H1 (cell line): ENCODE data around the gene TEKT5. TPM values are rescaled to one million over a fixed set of nuclear protein-coding genes. Genes with fewer than 3 reads are reported as not detected.

Source experiments
- CTCF ChIA-PET: fragments of 300-600 bp; sonication (Branson Sonifier 250); formaldehyde crosslinking; loops from one replicate; lab custom pipeline; 2021; ENCODE audit not compliant: partially characterized antibody; lab: Charles Lee
- POLR2A ChIA-PET: fragments of 300-600 bp; sonication (Branson Sonifier 250); formaldehyde crosslinking; loops from one replicate; lab custom pipeline; 2021; ENCODE audit warnings: inconsistent platforms; ENCODE audit not compliant: partially characterized antibody; lab: Charles Lee
- DNase-seq, 2 experiments: peaks; one replicate each; pipeline versions ENCODE4 v3.0.0 to v3.0.0-alpha.2; 2010 to 2022; ENCODE audit warnings: low spot score in 2 of 2, low read depth in 1 of 2, mixed read lengths in 1 of 2
- FAIRE-seq: peaks from 2 replicates; lab custom pipeline; 2011; peaks lifted over from hg19 to GRCh38; lab: Jason Lieb, UNC
- H2AFZ ChIP-seq: 2 replicates; pipeline ENCODE4 v1.8.1; 2012; ENCODE audit warnings: low read length, inconsistent platforms
- H2AK5ac ChIP-seq: 2 replicates; pipeline ENCODE4 v1.6.1; 2013; ENCODE audit warnings: low read depth, low read length
- H2BK120ac ChIP-seq: replicated peaks from 2 replicates; pipeline ENCODE3; 2013; ENCODE audit warnings: low read depth, low read length, inconsistent platforms
- H2BK12ac ChIP-seq: 2 replicates; pipeline ENCODE4 v1.6.1; 2013; ENCODE audit warnings: low read depth, low read length
- H2BK15ac ChIP-seq: 2 replicates; pipeline ENCODE4 v1.6.1; 2013; ENCODE audit warnings: low read length
- H2BK20ac ChIP-seq: 2 replicates; pipeline ENCODE4 v1.6.1; 2013; ENCODE audit warnings: low read length
- H2BK5ac ChIP-seq: 2 replicates; pipeline ENCODE4 v1.6.1; 2013; ENCODE audit warnings: low read depth, low read length
- H3K14ac ChIP-seq: 2 replicates; pipeline ENCODE4 v1.6.1; 2013; ENCODE audit warnings: inconsistent platforms; ENCODE audit not compliant: insufficient read length
- H3K18ac ChIP-seq: 2 replicates; pipeline ENCODE4 v1.6.1; 2013; ENCODE audit warnings: low read length; ENCODE audit errors: extremely low read depth
- H3K23ac ChIP-seq: 2 replicates; pipeline ENCODE4 v1.6.1; 2013; ENCODE audit warnings: inconsistent platforms; ENCODE audit not compliant: insufficient read length
- H3K23me2 ChIP-seq: 2 replicates; pipeline ENCODE4 v1.6.1; 2013; ENCODE audit warnings: low read depth, low read length
- H3K27ac ChIP-seq: 2 replicates; pipeline ENCODE4 v1.6.1; 2011; ENCODE audit warnings: low read depth, low read length, inconsistent platforms
- H3K27me3 ChIP-seq, 4 experiments: replicated peaks in 1 of 4; 1 replicate in 1 of 4; 2 replicates in 3 of 4; pipeline versions ENCODE4 v1.6.1 to v1.8.1; 2011 to 2013; ENCODE audit warnings: low read length in 3 of 4, mild to moderate bottlenecking in 3 of 4, inconsistent platforms in 2 of 4, mixed read lengths in 2 of 4, moderate library complexity in 1 of 4; ENCODE audit not compliant: control insufficient read depth in 3 of 4, insufficient read depth in 3 of 4; ENCODE audit errors: extremely low read depth in 1 of 4
- H3K36me3 ChIP-seq, 4 experiments: 2 replicates each; pipeline versions ENCODE4 v1.6.1 to v1.8.1; 2011 to 2013; ENCODE audit warnings: mild to moderate bottlenecking in 4 of 4, low read length in 3 of 4, moderate library complexity in 2 of 4, control low read depth in 1 of 4, inconsistent platforms in 1 of 4; ENCODE audit not compliant: insufficient read depth in 4 of 4, control insufficient read depth in 2 of 4
- H3K4ac ChIP-seq: replicated peaks from 2 replicates; pipeline ENCODE3; 2013; ENCODE audit warnings: low read length, low read depth, mixed read lengths, inconsistent platforms; ENCODE audit not compliant: insufficient read length
- H3K4me1 ChIP-seq, 4 experiments: replicated peaks in 1 of 4; 1 replicate in 1 of 4; 2 replicates in 3 of 4; pipeline versions ENCODE4 v1.6.1 to v1.8.1; 2011 to 2013; ENCODE audit warnings: low read length in 3 of 4, inconsistent platforms in 2 of 4, mixed read lengths in 1 of 4; ENCODE audit not compliant: insufficient read depth in 4 of 4, control insufficient read depth in 3 of 4
- H3K4me2 ChIP-seq, 2 experiments: 2 replicates each; pipeline versions ENCODE4 v1.6.1 to v1.8.1; 2011 to 2013; ENCODE audit warnings: low read depth in 2 of 2, low read length in 2 of 2, control low read depth in 1 of 2, inconsistent platforms in 1 of 2, mild to moderate bottlenecking in 1 of 2; ENCODE audit not compliant: insufficient read depth in 1 of 2
- H3K4me3 ChIP-seq, 4 experiments: fragments of 200-600, 300-600 bp in 1 of 4; sonication (generic), shearing (Covaris generic), sonication (Bioruptor Twin) in 1 of 4; 2 replicates each; pipeline versions ENCODE4 v1.5.1 to v1.8.1; 2011 to 2016; ENCODE audit warnings: low read length in 4 of 4, low read depth in 3 of 4, control low read depth in 2 of 4, inconsistent platforms in 2 of 4, mild to moderate bottlenecking in 2 of 4, mixed read lengths in 1 of 4, moderate library complexity in 1 of 4; ENCODE audit not compliant: insufficient read depth in 2 of 4; ENCODE audit errors: extremely low read depth in 1 of 4
- H3K56ac ChIP-seq: replicated peaks from 2 replicates; pipeline ENCODE3; 2013; ENCODE audit warnings: low read depth, mild to moderate bottlenecking, mixed read lengths, low read length, inconsistent platforms; ENCODE audit not compliant: insufficient read length
- H3K79me1 ChIP-seq: 2 replicates; pipeline ENCODE4 v1.6.1; 2013; ENCODE audit warnings: low read depth, low read length, control low read depth
- H3K79me2 ChIP-seq, 2 experiments: 2 replicates each; pipeline versions ENCODE4 v1.6.1 to v1.8.1; 2012 to 2013; ENCODE audit warnings: low read length in 2 of 2, mild to moderate bottlenecking in 2 of 2, inconsistent platforms in 1 of 2; ENCODE audit not compliant: insufficient read depth in 2 of 2, control insufficient read depth in 1 of 2
- H3K9ac ChIP-seq, 4 experiments: replicated peaks in 1 of 4; 1 replicate in 1 of 4; 2 replicates in 3 of 4; pipeline versions ENCODE4 v1.6.1 to v1.8.1; 2011 to 2013; ENCODE audit warnings: low read depth in 3 of 4, low read length in 3 of 4, control low read depth in 2 of 4, mild to moderate bottlenecking in 2 of 4, moderate library complexity in 2 of 4, inconsistent platforms in 1 of 4; ENCODE audit errors: extremely low read depth in 1 of 4
- H3K9me3 ChIP-seq, 2 experiments: 2 replicates each; pipeline versions ENCODE4 v1.6.1 to v1.8.1; 2012 to 2013; ENCODE audit warnings: mild to moderate bottlenecking in 2 of 2, moderate library complexity in 2 of 2, control low read depth in 1 of 2, inconsistent platforms in 1 of 2, low read depth in 1 of 2, low read length in 1 of 2, mixed read lengths in 1 of 2; ENCODE audit not compliant: insufficient read depth in 2 of 2
- H4K20me1 ChIP-seq, 2 experiments: replicated peaks in 1 of 2; 2 replicates each; pipeline versions ENCODE3 to v1.8.1; 2011 to 2013; ENCODE audit warnings: inconsistent platforms in 2 of 2, low read length in 2 of 2, mild to moderate bottlenecking in 1 of 2; ENCODE audit not compliant: insufficient read depth in 2 of 2, control insufficient read depth in 1 of 2
- H4K5ac ChIP-seq: 2 replicates; pipeline ENCODE4 v1.6.1; 2013; ENCODE audit warnings: low read length, low read depth, mixed read lengths, inconsistent platforms; ENCODE audit not compliant: insufficient read length
- H4K8ac ChIP-seq: 2 replicates; pipeline ENCODE4 v1.8.0; 2013; ENCODE audit warnings: mild to moderate bottlenecking, moderate library complexity, low read length, inconsistent platforms; ENCODE audit not compliant: insufficient read depth; ENCODE audit errors: extremely low read depth
- H4K91ac ChIP-seq: replicated peaks from 2 replicates; pipeline ENCODE3; 2013; ENCODE audit warnings: low read length, mixed read lengths, inconsistent platforms; ENCODE audit not compliant: insufficient read length
- BACH1 ChIP-seq: IDR thresholded peaks from 2 replicates; pipeline ENCODE4 v1.6.1; 2012; ENCODE audit warnings: low read length, improper control_type of control experiment
- CHD1 ChIP-seq: IDR thresholded peaks from 2 replicates; pipeline ENCODE4 v1.6.1; 2012; ENCODE audit warnings: low read depth, low read length, improper control_type of control experiment
- HDAC2 ChIP-seq, 2 experiments: fragments of 300-600 bp in 1 of 2; sonication (generic) in 1 of 2; IDR thresholded peaks; 2 replicates each; pipeline ENCODE4 v1.6.1; 2011 to 2012; ENCODE audit warnings: low read depth in 2 of 2, low read length in 2 of 2, mild to moderate bottlenecking in 2 of 2, moderate library complexity in 2 of 2, borderline replicate concordance in 1 of 2, inconsistent platforms in 1 of 2
- KDM5A ChIP-seq: fragments of 200-600 bp; IDR thresholded peaks from 2 replicates; pipeline ENCODE4 v1.7.1; 2012; ENCODE audit warnings: mild to moderate bottlenecking, low read length, inconsistent platforms, mixed read lengths
- NANOG ChIP-seq: IDR thresholded peaks from 2 replicates; pipeline ENCODE4 v1.6.1; 2011; ENCODE audit warnings: low read length, low read depth, mild to moderate bottlenecking, inconsistent platforms; ENCODE audit not compliant: insufficient read depth, poor library complexity, severe bottlenecking
- NRF1 ChIP-seq: IDR thresholded peaks from 2 replicates; pipeline ENCODE4 v1.6.1; 2011; ENCODE audit warnings: mild to moderate bottlenecking, low read depth, low read length, improper control_type of control experiment
- POU5F1 ChIP-seq: IDR thresholded peaks from 2 replicates; pipeline ENCODE4 v1.6.1; 2011; ENCODE audit warnings: low read depth, mild to moderate bottlenecking, low read length, moderate library complexity
- RBBP5 ChIP-seq: IDR thresholded peaks from 2 replicates; pipeline ENCODE4 v1.7.1; 2012; ENCODE audit warnings: low read depth, mild to moderate bottlenecking, inconsistent platforms, low read length, moderate library complexity, borderline replicate concordance
- SIX5 ChIP-seq: IDR thresholded peaks from 2 replicates; pipeline ENCODE4 v1.6.1; 2011; ENCODE audit warnings: mild to moderate bottlenecking, low read depth, low read length
- SP2 ChIP-seq: IDR thresholded peaks from 2 replicates; pipeline ENCODE4 v1.6.1; 2012; ENCODE audit warnings: mild to moderate bottlenecking, low read length, inconsistent platforms
- SUZ12 ChIP-seq: fragments of 200-600 bp; sonication (generic); IDR thresholded peaks from 2 replicates; pipeline ENCODE4 v1.6.1; 2012; ENCODE audit warnings: mild to moderate bottlenecking, inconsistent platforms, low read length, moderate library complexity, mixed read lengths
- TAF7 ChIP-seq: optimal IDR thresholded peaks from 2 replicates; pipeline ENCODE3; 2011; ENCODE audit warnings: low read depth, mild to moderate bottlenecking, inconsistent platforms, low read length, moderate library complexity, borderline replicate concordance
- YY1 ChIP-seq: IDR thresholded peaks from 2 replicates; pipeline ENCODE4 v1.6.1; 2011; ENCODE audit warnings: low read depth, mild to moderate bottlenecking, low read length
- ZNF274 ChIP-seq: IDR thresholded peaks from 2 replicates; pipeline ENCODE4 v1.7.0; 2012; ENCODE audit warnings: low read length, borderline replicate concordance; ENCODE audit errors: extremely low read depth
- WGBS, 2 experiments: shearing (Covaris generic) in 1 of 2; methylation state at CpG; one replicate each; pipeline versions ENCODE4 v1.1.6 to v1.1.7; 2013 to 2015; ENCODE audit warnings: low lambda C conversion rate in 2 of 2, mixed read lengths in 2 of 2, inconsistent platforms in 1 of 2, low coverage in 1 of 2, missing lambda C conversion rate in 1 of 2; ENCODE audit not compliant: insufficient replicate concordance in 2 of 2, insufficient coverage in 1 of 2, insufficient read length in 1 of 2; ENCODE audit errors: extremely low coverage in 1 of 2, missing lambda C conversion rate in 1 of 2; 5-methylcytosine and 5-hydroxymethylcytosine counted together
- polyA plus RNA-seq, 7 experiments: library from polyadenylated mRNA; depleted of rRNA in 3 of 7; stranded (reverse) in 5 of 7; unstranded in 2 of 7; fragments of >200 nt in 5 of 7; fragments of 200-250 nt in 2 of 7; gene quantifications; 1 replicate in 5 of 7; 2 replicates in 1 of 7; 4 replicates in 1 of 7; pipeline versions ENCODE4 v1.2.1 to v1.2.3, GENCODE V29; 2011 to 2013; ENCODE audit warnings: missing spikeins in 2 of 7, mixed read lengths in 2 of 7
- total RNA-seq: library from RNA; stranded (reverse); fragmentation: NEBNext Ultra II Directional; extraction: Animal tissue kit (Norgen Biotek cat#: 25700); gene quantifications from 2 replicates; pipeline ENCODE4 v1.2.1, GENCODE V29; 2021

The TEKT5 gene
- total and polyA plus RNA-seq, 2 of the 8 experiments (the other 6 are each of a cell fraction or from before 2014, with no cell fraction given), result 0.95 TPM; not detected in 1

GRCh38 chr16:10616419-10616755 lies 78.3 kb downstream of the TEKT5 start:
- Histone ChIP-seq H3K36me3 (no peaks in the 10 kb centered on the region), H2BK12ac (0 out of 2 replicates have a peak overlapping the region, but pooled peaks have one; percentile 71), H3K18ac (peak overlapping the region; percentile 78), H3K27ac (no peak overlapping the region), H3K4me3 (no peak overlapping the region), H4K20me1 (no peaks in the 10 kb centered on the region), H3K9ac (no peak overlapping the region), H3K23me2 (peaks cover 3% of the 10 kb centered on the region; the same call in 1 of the 2 replicates), H3K4me1 (peaks cover 15 to 32% (median 22%) of the 10 kb centered on the region in 4 experiments), H4K8ac (no peak overlapping the region; the same call in 1 of the 2 replicates), H3K27me3 (peaks cover 0 to 6% (median 3%) of the 10 kb centered on the region in 4 experiments; a peak in 3 of 7 replicates), H3K4me2 (peak overlapping the region; percentile 54 to 74; a peak in 3 of 4 replicates), H2BK120ac (no peak overlapping the region), H2BK5ac (no peak overlapping the region; the same call in 1 of the 2 replicates), H2BK20ac (no peak overlapping the region), H3K79me2 (no peaks in the 10 kb centered on the region), H3K56ac (no peak overlapping the region), H2AFZ (0 out of 2 replicates have a peak overlapping the region, but pooled peaks have one; percentile 0), H4K91ac (peak overlapping the region; percentile 13), H2AK5ac (no peak overlapping the region), H3K4ac (no peak overlapping the region), H3K9me3 (no peaks in the 10 kb centered on the region), H3K23ac (no peak overlapping the region), H3K79me1 (no peaks in the 10 kb centered on the region), H4K5ac (no peak overlapping the region), H2BK15ac (no peak overlapping the region), H3K14ac (no peak overlapping the region)
- 64% methylated on average over 5 of the region's 6 CpGs; no CpG with 5 or more reads in 1 of the 2 experiments for WGBS, 2 experiments
- DNase-seq (no peak), FAIRE-seq (no peak)
- ChIA-PET CTCF (interaction anchor here (0.6 to 3.9 kb wide), 17 partner anchors 12 to 296 kb away, joined by 3 to 19 read pairs (median 4); partner anchors contain the start of gene EMP2), POLR2A (interaction anchor here (0.6 kb wide), 1 partner anchor 9 kb away, joined by 3 read pairs; no protein-coding TSS in a partner anchor)
- TF ChIP-seq BACH1 (no peak), SUZ12 (no peak), ZNF274 (no peak), SIX5 (no peak), HDAC2 (IDR thresholded peaks at IDR 0.05; ENCODE audit: borderline replicate concordance in 1 of 2, low read depth in 2 of 2, low read length in 2 of 2) (no peak), TAF7 (no peak), NRF1 (no peak), SP2 (no peak), CHD1 (no peak), POU5F1 (no peak), KDM5A (no peak), NANOG (no peak), YY1 (no peak), RBBP5 (no peak)
